Fibroblast of lung (primary cell): ENCODE data around the gene FAM53B. TPM values are rescaled to one million over a fixed set of nuclear protein-coding genes. Genes with fewer than 3 reads are reported as not detected.

Experiments used
- DNase-seq, 2 donors: peaks; one replicate each; pipeline versions ENCODE4 v3.0.0 to v3.0.0-alpha.2; 2010; ENCODE audit warnings: low read depth in 2 of 2
- H2AFZ ChIP-seq: 2 replicates; pipeline ENCODE4 v1.5.1; 2012; ENCODE audit warnings: low read length, control low read depth, inconsistent platforms
- H3K27ac ChIP-seq: 2 replicates; pipeline ENCODE4 v1.5.1; 2011; ENCODE audit warnings: low read length, control low read depth; ENCODE audit not compliant: insufficient read depth
- H3K27me3 ChIP-seq: 2 replicates; pipeline ENCODE4 v1.5.1; 2011; ENCODE audit warnings: mild to moderate bottlenecking, low read length; ENCODE audit not compliant: control insufficient read depth, insufficient read depth
- H3K36me3 ChIP-seq: 2 replicates; pipeline ENCODE4 v1.5.1; 2011; ENCODE audit warnings: low read length; ENCODE audit not compliant: control insufficient read depth, insufficient read depth
- H3K4me1 ChIP-seq: 2 replicates; pipeline ENCODE4 v1.5.1; 2011; ENCODE audit warnings: low read length; ENCODE audit not compliant: control insufficient read depth, insufficient read depth; ENCODE audit errors: extremely low read depth
- H3K4me2 ChIP-seq: 2 replicates; pipeline ENCODE4 v1.5.1; 2011; ENCODE audit warnings: low read length, control low read depth; ENCODE audit not compliant: insufficient read depth; ENCODE audit errors: extremely low read depth
- H3K4me3 ChIP-seq, 4 experiments: fragments of 200-600 bp in 1 of 4; sonication (generic) in 1 of 4; replicated peaks in 1 of 4; 2 replicates each; pipeline ENCODE4 v1.5.1; 2011 to 2016; ENCODE audit warnings: low read length in 4 of 4, low read depth in 3 of 4, mild to moderate bottlenecking in 3 of 4, control low read depth in 2 of 4, inconsistent platforms in 1 of 4, mixed read lengths in 1 of 4; ENCODE audit not compliant: insufficient read depth in 1 of 4; ENCODE audit errors: control extremely low read depth in 1 of 4
- H3K79me2 ChIP-seq: 2 replicates; pipeline ENCODE4 v1.5.1; 2012; ENCODE audit warnings: mild to moderate bottlenecking, low read length, inconsistent platforms; ENCODE audit not compliant: control insufficient read depth, insufficient read depth
- H3K9ac ChIP-seq: 2 replicates; pipeline ENCODE4 v1.5.1; 2011; ENCODE audit warnings: mild to moderate bottlenecking, low read length, control low read depth; ENCODE audit not compliant: insufficient read depth
- H3K9me3 ChIP-seq: 2 replicates; pipeline ENCODE4 v1.5.1; 2012; ENCODE audit warnings: low read depth, low read length; ENCODE audit not compliant: control insufficient read depth, insufficient read depth
- H4K20me1 ChIP-seq: 2 replicates; pipeline ENCODE4 v1.5.1; 2011; ENCODE audit warnings: low read length; ENCODE audit not compliant: control insufficient read depth, insufficient read depth; ENCODE audit errors: extremely low read depth
- CTCF ChIP-seq, 2 donors: IDR thresholded peaks in 1 of 2; conservative IDR thresholded peaks in 1 of 2; 1 replicate in 1 of 2; 2 replicates in 1 of 2; pipeline ENCODE4 v1.5.1; 2011 to 2012; ENCODE audit warnings: low read length in 2 of 2, control low read depth in 1 of 2, inconsistent platforms in 1 of 2, low read depth in 1 of 2, mild to moderate bottlenecking in 1 of 2
- EZH2 ChIP-seq: IDR thresholded peaks from 2 replicates; pipeline ENCODE4 v1.5.1; 2012; ENCODE audit warnings: low read length, control low read depth, mild to moderate bottlenecking; ENCODE audit errors: missing control alignments
- polyA plus RNA-seq, 2 donors: library from polyadenylated mRNA; depleted of rRNA in 1 of 2; stranded (reverse) in 1 of 2; unstranded in 1 of 2; fragments of >200 nt; gene quantifications; 2 replicates each; pipeline ENCODE4 v1.2.1, GENCODE V29; 2011 to 2012; ENCODE audit warnings: missing spikeins in 1 of 2
- total RNA-seq: library from RNA; depleted of rRNA; stranded (reverse); fragments of >200 nt; gene quantifications from 2 replicates; pipeline ENCODE4 v1.2.1, GENCODE V29; 2014

The FAM53B gene
- total and polyA plus RNA-seq, 2 donors (not counting 1 experiment from before 2014, with no cell fraction given): 2.2 to 11.7 TPM

DNA sequence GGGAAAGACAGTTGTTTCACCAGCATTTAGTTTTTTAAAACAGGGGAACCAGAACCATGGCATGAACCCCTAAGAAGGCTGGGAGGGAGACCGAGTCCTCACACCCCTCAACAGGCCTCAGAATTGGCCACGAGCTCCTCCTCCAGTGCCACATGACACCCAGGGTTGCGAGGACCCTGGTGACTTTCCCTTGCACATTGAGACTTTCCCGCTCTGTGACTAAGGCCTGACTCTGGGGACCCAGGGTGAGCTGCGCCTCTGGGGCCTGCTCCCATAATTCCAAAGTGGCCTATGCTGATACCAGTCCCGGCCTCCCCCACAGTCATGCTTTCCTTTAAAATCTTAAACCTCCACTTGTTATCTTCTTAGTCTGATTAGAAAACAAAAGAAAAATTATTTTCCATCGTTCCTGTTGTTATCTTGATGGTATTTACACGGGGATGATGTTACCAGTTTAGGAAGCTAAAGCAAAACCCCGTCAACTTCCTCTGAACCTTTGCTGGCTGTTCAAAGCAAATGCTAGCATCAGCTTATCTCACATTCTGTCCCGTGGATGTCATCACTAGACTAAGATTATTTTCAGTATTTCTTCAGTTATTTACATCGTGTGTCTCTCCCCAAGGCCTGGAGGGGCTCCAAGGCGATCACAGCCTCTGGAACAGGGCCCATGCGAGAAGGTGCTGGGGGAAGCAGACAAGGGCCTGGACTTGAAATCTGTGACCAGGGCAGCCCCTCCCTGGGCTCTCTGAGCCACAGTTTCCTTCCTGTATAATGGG, 42.1 kb downstream of the FAM53B start:
- Histone ChIP-seq H3K4me2 (no peak overlapping the region), H3K27ac (peak overlapping the region; percentile 26), H2AFZ (no peak overlapping the region), H3K79me2 (no peaks in the 10 kb centered on the region), H3K4me3 (no peak overlapping the region), H3K9me3 (no peaks in the 10 kb centered on the region), H4K20me1 (no peaks in the 10 kb centered on the region), H3K36me3 (peaks cover 5% of the 10 kb centered on the region), H3K9ac (no peak overlapping the region), H3K4me1 (peaks cover 19% of the 10 kb centered on the region), H3K27me3 (no peaks in the 10 kb centered on the region)
- peak; percentile 56 to 74 for DNase-seq
- TF ChIP-seq EZH2 (no peak), CTCF (conservative IDR thresholded peaks at IDR 0.05 in 1 of 2, IDR thresholded peaks at IDR 0.05 in 1 of 2; ENCODE audit: low read depth in 1 of 2, low read length in 2 of 2) (no peak)

DNA sequence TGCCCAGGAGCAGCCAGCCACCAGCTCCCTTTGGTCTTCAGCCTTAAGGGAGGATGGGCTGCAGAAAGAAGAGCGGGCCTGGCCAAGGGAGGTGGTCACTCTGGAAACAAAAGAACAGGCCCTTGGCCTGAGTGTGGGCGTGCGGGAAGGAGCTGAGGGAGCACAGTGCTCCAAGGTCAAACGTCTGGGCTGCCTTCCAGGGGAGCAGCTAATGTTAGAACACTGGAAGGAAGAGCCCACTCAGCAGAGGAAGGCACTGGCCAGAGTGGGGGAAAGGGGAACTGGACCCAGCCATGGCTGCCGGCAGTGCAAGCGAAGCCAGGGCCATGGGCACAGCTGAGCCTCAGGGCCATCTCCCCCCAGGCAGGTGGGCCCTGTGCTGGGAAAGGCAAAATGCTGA, 42.7 kb downstream of the FAM53B start:
- peak overlapping the region; percentile 58 for H3K4me2 ChIP-seq
- DNase-seq: peak; percentile 73 to 93

GRCh38 chr10:124701038-124701365, 43.2 kb downstream of the FAM53B start:
- peaks cover 1% of the 10 kb centered on the region for H3K36me3 ChIP-seq
- H3K4me2 ChIP-seq: no peak overlapping the region
- no peak for DNase-seq
- TF ChIP-seq CTCF (conservative IDR thresholded peaks at IDR 0.05 in 1 of 2, IDR thresholded peaks at IDR 0.05 in 1 of 2; ENCODE audit: low read depth in 1 of 2, low read length in 2 of 2) (no peak), EZH2 (no peak)
- H3K4me1 ChIP-seq: peaks cover 19% of the 10 kb centered on the region
- H3K9ac ChIP-seq: no peak overlapping the region
- no peak overlapping the region for H3K27ac ChIP-seq
- no peaks in the 10 kb centered on the region for H3K79me2 ChIP-seq
- H4K20me1 ChIP-seq: no peaks in the 10 kb centered on the region
- H3K4me3 ChIP-seq: no peak overlapping the region
- no peaks in the 10 kb centered on the region for H3K27me3 ChIP-seq
- H2AFZ ChIP-seq: no peak overlapping the region
- H3K9me3 ChIP-seq: no peaks in the 10 kb centered on the region

More for the DNA sequence above, 42.7 kb downstream of the FAM53B start:
- no peak overlapping the region for H3K9ac ChIP-seq
- no peaks in the 10 kb centered on the region for H3K79me2 ChIP-seq
- H3K36me3 ChIP-seq: peaks cover 4% of the 10 kb centered on the region
- H3K27me3 ChIP-seq: no peaks in the 10 kb centered on the region
- H3K4me3 ChIP-seq: no peak overlapping the region
- no peak for TF ChIP-seq EZH2
- TF ChIP-seq CTCF (conservative IDR thresholded peaks at IDR 0.05 in 1 of 2, IDR thresholded peaks at IDR 0.05 in 1 of 2; ENCODE audit: low read depth in 1 of 2, low read length in 2 of 2): no peak
- H3K27ac ChIP-seq: peak overlapping the region; percentile 26
- H3K9me3 ChIP-seq: no peaks in the 10 kb centered on the region
- peaks cover 19% of the 10 kb centered on the region for H3K4me1 ChIP-seq
- H4K20me1 ChIP-seq: no peaks in the 10 kb centered on the region
- H2AFZ ChIP-seq: no peak overlapping the region
